H1 (cell line): Measurements from ENCODE around the gene NOTCH4. TPM values are rescaled to one million over a fixed set of nuclear protein-coding genes. Genes with fewer than 3 reads are reported as not detected.

Experiments
- CTCF ChIA-PET: fragments of 300-600 bp; sonication (Branson Sonifier 250); formaldehyde crosslinking; loops from one replicate; lab custom pipeline; 2021; ENCODE audit not compliant: partially characterized antibody; lab: Charles Lee
- POLR2A ChIA-PET: fragments of 300-600 bp; sonication (Branson Sonifier 250); formaldehyde crosslinking; loops from one replicate; lab custom pipeline; 2021; ENCODE audit warnings: inconsistent platforms; ENCODE audit not compliant: partially characterized antibody; lab: Charles Lee
- DNase-seq, 2 experiments: peaks; one replicate each; pipeline versions ENCODE4 v3.0.0 to v3.0.0-alpha.2; 2010 to 2022; ENCODE audit warnings: low spot score in 2 of 2, low read depth in 1 of 2, mixed read lengths in 1 of 2
- FAIRE-seq: peaks from 2 replicates; lab custom pipeline; 2011; peaks lifted over from hg19 to GRCh38; lab: Jason Lieb, UNC
- H2AFZ ChIP-seq: 2 replicates; pipeline ENCODE4 v1.8.1; 2012; ENCODE audit warnings: low read length, inconsistent platforms
- H2AK5ac ChIP-seq: 2 replicates; pipeline ENCODE4 v1.6.1; 2013; ENCODE audit warnings: low read depth, low read length
- H2BK120ac ChIP-seq: replicated peaks from 2 replicates; pipeline ENCODE3; 2013; ENCODE audit warnings: low read depth, low read length, inconsistent platforms
- H2BK12ac ChIP-seq: 2 replicates; pipeline ENCODE4 v1.6.1; 2013; ENCODE audit warnings: low read depth, low read length
- H2BK15ac ChIP-seq: 2 replicates; pipeline ENCODE4 v1.6.1; 2013; ENCODE audit warnings: low read length
- H2BK20ac ChIP-seq: 2 replicates; pipeline ENCODE4 v1.6.1; 2013; ENCODE audit warnings: low read length
- H2BK5ac ChIP-seq: 2 replicates; pipeline ENCODE4 v1.6.1; 2013; ENCODE audit warnings: low read depth, low read length
- H3K14ac ChIP-seq: 2 replicates; pipeline ENCODE4 v1.6.1; 2013; ENCODE audit warnings: inconsistent platforms; ENCODE audit not compliant: insufficient read length
- H3K18ac ChIP-seq: 2 replicates; pipeline ENCODE4 v1.6.1; 2013; ENCODE audit warnings: low read length; ENCODE audit errors: extremely low read depth
- H3K23ac ChIP-seq: 2 replicates; pipeline ENCODE4 v1.6.1; 2013; ENCODE audit warnings: inconsistent platforms; ENCODE audit not compliant: insufficient read length
- H3K23me2 ChIP-seq: 2 replicates; pipeline ENCODE4 v1.6.1; 2013; ENCODE audit warnings: low read depth, low read length
- H3K27ac ChIP-seq: 2 replicates; pipeline ENCODE4 v1.6.1; 2011; ENCODE audit warnings: low read depth, low read length, inconsistent platforms
- H3K27me3 ChIP-seq, 4 experiments: replicated peaks in 1 of 4; 1 replicate in 1 of 4; 2 replicates in 3 of 4; pipeline versions ENCODE4 v1.6.1 to v1.8.1; 2011 to 2013; ENCODE audit warnings: low read length in 3 of 4, mild to moderate bottlenecking in 3 of 4, inconsistent platforms in 2 of 4, mixed read lengths in 2 of 4, moderate library complexity in 1 of 4; ENCODE audit not compliant: control insufficient read depth in 3 of 4, insufficient read depth in 3 of 4; ENCODE audit errors: extremely low read depth in 1 of 4
- H3K36me3 ChIP-seq, 4 experiments: 2 replicates each; pipeline versions ENCODE4 v1.6.1 to v1.8.1; 2011 to 2013; ENCODE audit warnings: mild to moderate bottlenecking in 4 of 4, low read length in 3 of 4, moderate library complexity in 2 of 4, control low read depth in 1 of 4, inconsistent platforms in 1 of 4; ENCODE audit not compliant: insufficient read depth in 4 of 4, control insufficient read depth in 2 of 4
- H3K4ac ChIP-seq: replicated peaks from 2 replicates; pipeline ENCODE3; 2013; ENCODE audit warnings: low read length, low read depth, mixed read lengths, inconsistent platforms; ENCODE audit not compliant: insufficient read length
- H3K4me1 ChIP-seq, 4 experiments: replicated peaks in 1 of 4; 1 replicate in 1 of 4; 2 replicates in 3 of 4; pipeline versions ENCODE4 v1.6.1 to v1.8.1; 2011 to 2013; ENCODE audit warnings: low read length in 3 of 4, inconsistent platforms in 2 of 4, mixed read lengths in 1 of 4; ENCODE audit not compliant: insufficient read depth in 4 of 4, control insufficient read depth in 3 of 4
- H3K4me2 ChIP-seq, 2 experiments: 2 replicates each; pipeline versions ENCODE4 v1.6.1 to v1.8.1; 2011 to 2013; ENCODE audit warnings: low read depth in 2 of 2, low read length in 2 of 2, control low read depth in 1 of 2, inconsistent platforms in 1 of 2, mild to moderate bottlenecking in 1 of 2; ENCODE audit not compliant: insufficient read depth in 1 of 2
- H3K4me3 ChIP-seq, 4 experiments: fragments of 200-600, 300-600 bp in 1 of 4; sonication (generic), shearing (Covaris generic), sonication (Bioruptor Twin) in 1 of 4; 2 replicates each; pipeline versions ENCODE4 v1.5.1 to v1.8.1; 2011 to 2016; ENCODE audit warnings: low read length in 4 of 4, low read depth in 3 of 4, control low read depth in 2 of 4, inconsistent platforms in 2 of 4, mild to moderate bottlenecking in 2 of 4, mixed read lengths in 1 of 4, moderate library complexity in 1 of 4; ENCODE audit not compliant: insufficient read depth in 2 of 4; ENCODE audit errors: extremely low read depth in 1 of 4
- H3K56ac ChIP-seq: replicated peaks from 2 replicates; pipeline ENCODE3; 2013; ENCODE audit warnings: low read depth, mild to moderate bottlenecking, mixed read lengths, low read length, inconsistent platforms; ENCODE audit not compliant: insufficient read length
- H3K79me1 ChIP-seq: 2 replicates; pipeline ENCODE4 v1.6.1; 2013; ENCODE audit warnings: low read depth, low read length, control low read depth
- H3K79me2 ChIP-seq, 2 experiments: 2 replicates each; pipeline versions ENCODE4 v1.6.1 to v1.8.1; 2012 to 2013; ENCODE audit warnings: low read length in 2 of 2, mild to moderate bottlenecking in 2 of 2, inconsistent platforms in 1 of 2; ENCODE audit not compliant: insufficient read depth in 2 of 2, control insufficient read depth in 1 of 2
- H3K9ac ChIP-seq, 4 experiments: replicated peaks in 1 of 4; 1 replicate in 1 of 4; 2 replicates in 3 of 4; pipeline versions ENCODE4 v1.6.1 to v1.8.1; 2011 to 2013; ENCODE audit warnings: low read depth in 3 of 4, low read length in 3 of 4, control low read depth in 2 of 4, mild to moderate bottlenecking in 2 of 4, moderate library complexity in 2 of 4, inconsistent platforms in 1 of 4; ENCODE audit errors: extremely low read depth in 1 of 4
- H3K9me3 ChIP-seq, 2 experiments: 2 replicates each; pipeline versions ENCODE4 v1.6.1 to v1.8.1; 2012 to 2013; ENCODE audit warnings: mild to moderate bottlenecking in 2 of 2, moderate library complexity in 2 of 2, control low read depth in 1 of 2, inconsistent platforms in 1 of 2, low read depth in 1 of 2, low read length in 1 of 2, mixed read lengths in 1 of 2; ENCODE audit not compliant: insufficient read depth in 2 of 2
- H4K20me1 ChIP-seq, 2 experiments: replicated peaks in 1 of 2; 2 replicates each; pipeline versions ENCODE3 to v1.8.1; 2011 to 2013; ENCODE audit warnings: inconsistent platforms in 2 of 2, low read length in 2 of 2, mild to moderate bottlenecking in 1 of 2; ENCODE audit not compliant: insufficient read depth in 2 of 2, control insufficient read depth in 1 of 2
- H4K5ac ChIP-seq: 2 replicates; pipeline ENCODE4 v1.6.1; 2013; ENCODE audit warnings: low read length, low read depth, mixed read lengths, inconsistent platforms; ENCODE audit not compliant: insufficient read length
- H4K8ac ChIP-seq: 2 replicates; pipeline ENCODE4 v1.8.0; 2013; ENCODE audit warnings: mild to moderate bottlenecking, moderate library complexity, low read length, inconsistent platforms; ENCODE audit not compliant: insufficient read depth; ENCODE audit errors: extremely low read depth
- H4K91ac ChIP-seq: replicated peaks from 2 replicates; pipeline ENCODE3; 2013; ENCODE audit warnings: low read length, mixed read lengths, inconsistent platforms; ENCODE audit not compliant: insufficient read length
- ASH2L ChIP-seq: fragments of 200-600, 300-600 bp; sonication (generic); IDR thresholded peaks from one replicate; pipeline ENCODE4 v1.7.1; 2017; ENCODE audit warnings: low read length
- ATF2 ChIP-seq: IDR thresholded peaks from 2 replicates; pipeline ENCODE4 v1.6.1; 2012; ENCODE audit warnings: low read length, inconsistent platforms
- BCL11A ChIP-seq, 2 experiments: IDR thresholded peaks; one replicate each; pipeline ENCODE4 v1.6.1; 2011; ENCODE audit warnings: low read depth in 2 of 2, low read length in 2 of 2, mild to moderate bottlenecking in 2 of 2
- CBX8 ChIP-seq: fragments of 300-800, 300-1000 bp; sonication (generic); IDR thresholded peaks from 2 replicates; pipeline ENCODE4 v1.7.1; 2016; ENCODE audit warnings: low read depth, low read length, borderline replicate concordance
- CTBP2 ChIP-seq: IDR thresholded peaks from 2 replicates; pipeline ENCODE4 v1.7.0; 2011; ENCODE audit warnings: borderline replicate concordance, mild to moderate bottlenecking, moderate library complexity, mixed read lengths, low read length; ENCODE audit not compliant: insufficient read depth, insufficient read length
- GABPA ChIP-seq: IDR thresholded peaks from 2 replicates; pipeline ENCODE4 v1.6.1; 2011; ENCODE audit warnings: mild to moderate bottlenecking, low read length, moderate library complexity, borderline replicate concordance; ENCODE audit not compliant: insufficient read depth
- PHF8 ChIP-seq: fragments of 200-600 bp; sonication (generic); conservative IDR thresholded peaks from 2 replicates; pipeline ENCODE4 v1.7.1; 2012; ENCODE audit warnings: low read depth, mild to moderate bottlenecking, inconsistent platforms, low read length, moderate library complexity
- POLR2A ChIP-seq, 2 experiments: IDR thresholded peaks; 1 replicate in 1 of 2; 2 replicates in 1 of 2; pipeline ENCODE4 v1.6.1; 2011; ENCODE audit warnings: low read depth in 2 of 2, low read length in 2 of 2, mild to moderate bottlenecking in 2 of 2; ENCODE audit errors: control extremely low read depth in 1 of 2
- POLR2AphosphoS5 ChIP-seq: IDR thresholded peaks from 2 replicates; pipeline ENCODE4 v1.6.1; 2011; ENCODE audit warnings: low read depth, low read length
- SAP30 ChIP-seq: fragments of 300-600 bp; sonication (generic); IDR thresholded peaks from 2 replicates; pipeline ENCODE4 v1.7.1; 2012; ENCODE audit warnings: low read length, moderate library complexity, mild to moderate bottlenecking, inconsistent platforms; ENCODE audit not compliant: insufficient read depth, insufficient replicate concordance
- SP1 ChIP-seq: IDR thresholded peaks from 2 replicates; pipeline ENCODE4 v1.6.1; 2011; ENCODE audit warnings: low read depth, low read length
- SRF ChIP-seq: IDR thresholded peaks from 2 replicates; pipeline ENCODE4 v1.6.1; 2011; ENCODE audit warnings: mild to moderate bottlenecking, low read depth, low read length, moderate library complexity
- ZNF274 ChIP-seq: IDR thresholded peaks from 2 replicates; pipeline ENCODE4 v1.7.0; 2012; ENCODE audit warnings: low read length, borderline replicate concordance; ENCODE audit errors: extremely low read depth
- WGBS, 2 experiments: shearing (Covaris generic) in 1 of 2; methylation state at CpG; one replicate each; pipeline versions ENCODE4 v1.1.6 to v1.1.7; 2013 to 2015; ENCODE audit warnings: low lambda C conversion rate in 2 of 2, mixed read lengths in 2 of 2, inconsistent platforms in 1 of 2, low coverage in 1 of 2, missing lambda C conversion rate in 1 of 2; ENCODE audit not compliant: insufficient replicate concordance in 2 of 2, insufficient coverage in 1 of 2, insufficient read length in 1 of 2; ENCODE audit errors: extremely low coverage in 1 of 2, missing lambda C conversion rate in 1 of 2; 5-methylcytosine and 5-hydroxymethylcytosine counted together
- polyA plus RNA-seq, 7 experiments: library from polyadenylated mRNA; depleted of rRNA in 3 of 7; stranded (reverse) in 5 of 7; unstranded in 2 of 7; fragments of >200 nt in 5 of 7; fragments of 200-250 nt in 2 of 7; gene quantifications; 1 replicate in 5 of 7; 2 replicates in 1 of 7; 4 replicates in 1 of 7; pipeline versions ENCODE4 v1.2.1 to v1.2.3, GENCODE V29; 2011 to 2013; ENCODE audit warnings: missing spikeins in 2 of 7, mixed read lengths in 2 of 7
- total RNA-seq: library from RNA; stranded (reverse); fragmentation: NEBNext Ultra II Directional; extraction: Animal tissue kit (Norgen Biotek cat#: 25700); gene quantifications from 2 replicates; pipeline ENCODE4 v1.2.1, GENCODE V29; 2021

NOTCH4 gene
- total and polyA plus RNA-seq, 2 of the 8 experiments (the other 6 are each of a cell fraction or from before 2014, with no cell fraction given), result 1.9 to 2.8 TPM

GRCh38 chr6:32198866-32199265 is 25.0 kb downstream of the NOTCH4 start:
- Histone ChIP-seq H3K79me2 (no peaks in the 10 kb centered on the region), H3K9me3 (no peaks in the 10 kb centered on the region), H4K5ac (no peak overlapping the region), H2BK15ac (no peak overlapping the region), H4K20me1 (no peaks in the 10 kb centered on the region), H2BK120ac (no peak overlapping the region), H2AFZ (no peak overlapping the region), H3K18ac (no peak overlapping the region), H4K91ac (no peak overlapping the region), H3K4me1 (peaks cover 8 to 22% (median 10%) of the 10 kb centered on the region in 4 experiments), H4K8ac (no peak overlapping the region), H2BK12ac (no peak overlapping the region), H3K14ac (no peak overlapping the region), H2BK5ac (no peak overlapping the region), H2BK20ac (no peak overlapping the region), H3K27me3 (no peaks in the 10 kb centered on the region), H3K4me3 (no peak overlapping the region), H3K23me2 (peaks cover 7% of the 10 kb centered on the region; the same call in 1 of the 2 replicates), H3K9ac (no peak overlapping the region), H3K23ac (no peak overlapping the region), H3K27ac (no peak overlapping the region), H2AK5ac (no peak overlapping the region), H3K36me3 (no peaks in the 10 kb centered on the region), H3K4me2 (no peak overlapping the region), H3K56ac (no peak overlapping the region), H3K4ac (no peak overlapping the region), H3K79me1 (no peaks in the 10 kb centered on the region)
- POLR2A ChIA-PET, result interaction anchor here (13.3 kb wide), 1 partner anchor 19 kb away, joined by 194 read pairs; the partner anchor contains the start of genes AGPAT1 and RNF5
- CTCF ChIA-PET, result interaction anchor here (1.7 to 2.6 kb wide), 2 partner anchors 32 to 80 kb away, joined by 4 to 9 read pairs; no protein-coding TSS in a partner anchor
- TF ChIP-seq SP1, result no peak
- TF ChIP-seq BCL11A (IDR thresholded peaks at IDR 0.05; ENCODE audit: low read depth in 2 of 2, low read length in 2 of 2), result no peak
- TF ChIP-seq CTBP2, result no peak
- TF ChIP-seq ASH2L, result no peak
- TF ChIP-seq ATF2, result no peak
- TF ChIP-seq SAP30, result no peak
- no peak for TF ChIP-seq PHF8
- no peak for TF ChIP-seq POLR2AphosphoS5
- no peak for TF ChIP-seq SRF
- no peak for TF ChIP-seq GABPA
- TF ChIP-seq CBX8, result no peak
- TF ChIP-seq POLR2A (IDR thresholded peaks at IDR 0.05; ENCODE audit: control extremely low read depth in 1 of 2, low read depth in 2 of 2, low read length in 2 of 2), result no peak
- no peak for TF ChIP-seq ZNF274
- WGBS, 2 experiments, result 88% methylated on average over 17 of the region's 17 CpGs; no CpG with 5 or more reads in 1 of the 2 experiments
- FAIRE-seq (no peak), DNase-seq (no peak)
